BE2C (cell line): ENCODE results near the gene TMEM154.

ENCODE experiments used
- DNase-seq: peaks from one replicate; pipeline ENCODE4 v3.0.0-alpha.2; 2020
- H3K27me3 ChIP-seq: fragments of 250-450 bp; sonication (Bioruptor Pico); 2 replicates; pipeline ENCODE4 v1.5.1; 2020; ENCODE audit warnings: mild to moderate bottlenecking
- H3K36me3 ChIP-seq: fragments of 250-450 bp; sonication (Bioruptor Pico); 2 replicates; pipeline ENCODE4 v1.5.1; 2020; ENCODE audit warnings: mild to moderate bottlenecking
- H3K4me1 ChIP-seq: fragments of 250-450 bp; sonication (Bioruptor Pico); 2 replicates; pipeline ENCODE4 v1.5.1; 2020
- H3K4me3 ChIP-seq: 2 replicates; pipeline ENCODE4 v1.5.1; 2011; ENCODE audit warnings: low read depth, low read length
- H3K9me3 ChIP-seq: fragments of 250-450 bp; sonication (Bioruptor Pico); 2 replicates; pipeline ENCODE4 v1.5.1; 2020
- CTCF ChIP-seq: IDR thresholded peaks from 2 replicates; pipeline ENCODE4 v1.5.1; 2012; ENCODE audit warnings: mild to moderate bottlenecking, low read depth, low read length

TMEM154 gene

GRCh38 chr4:152708796-152709195 lies 29.0 kb upstream of the TMEM154 start:
- no peak overlapping the region for H3K4me3 ChIP-seq
- H3K36me3 ChIP-seq, result no peaks in the 10 kb centered on the region
- no peak for TF ChIP-seq CTCF

DNA sequence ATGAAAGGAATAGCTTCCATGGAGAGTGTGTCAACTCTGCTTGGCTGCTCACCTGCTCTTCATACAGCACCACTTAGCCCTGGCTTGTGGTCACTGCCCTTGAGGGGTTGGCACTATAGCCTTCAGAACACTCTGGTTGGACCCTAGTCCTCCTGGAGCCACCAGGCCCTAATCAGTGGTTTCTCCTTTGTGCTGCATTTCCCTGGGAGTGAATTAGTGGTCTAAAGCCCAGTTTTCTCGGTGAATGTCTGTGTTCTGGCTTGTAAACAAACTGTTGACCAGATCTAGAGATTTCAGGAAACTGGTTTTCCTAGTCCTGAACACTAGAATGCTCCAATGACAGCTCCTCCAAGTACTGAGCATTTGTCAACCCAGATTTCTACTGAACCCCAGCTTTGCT lies 28.6 kb upstream of the TMEM154 start:
- H3K27me3 ChIP-seq, result no peaks in the 10 kb centered on the region
- no peaks in the 10 kb centered on the region for H3K36me3 ChIP-seq
- DNase-seq, result no peak
- H3K4me1 ChIP-seq, result no peaks in the 10 kb centered on the region
- TF ChIP-seq CTCF, result no peak
- no peaks in the 10 kb centered on the region; the same call in 1 of the 2 replicates for H3K9me3 ChIP-seq
- no peak overlapping the region for H3K4me3 ChIP-seq

More at GRCh38 chr4:152708796-152709195, 29.0 kb upstream of the TMEM154 start:
- Histone ChIP-seq H3K27me3 (no peaks in the 10 kb centered on the region), H3K9me3 (no peaks in the 10 kb centered on the region; the same call in 1 of the 2 replicates), H3K4me1 (no peaks in the 10 kb centered on the region)
- DNase-seq, result no peak

GRCh38 chr4:152707632-152708031 lies 27.8 kb upstream of the TMEM154 start:
- Histone ChIP-seq H3K9me3 (no peaks in the 10 kb centered on the region; the same call in 1 of the 2 replicates), H3K4me1 (no peaks in the 10 kb centered on the region), H3K4me3 (no peak overlapping the region), H3K27me3 (no peaks in the 10 kb centered on the region), H3K36me3 (no peaks in the 10 kb centered on the region)
- DNase-seq, result no peak
- no peak for TF ChIP-seq CTCF

DNA sequence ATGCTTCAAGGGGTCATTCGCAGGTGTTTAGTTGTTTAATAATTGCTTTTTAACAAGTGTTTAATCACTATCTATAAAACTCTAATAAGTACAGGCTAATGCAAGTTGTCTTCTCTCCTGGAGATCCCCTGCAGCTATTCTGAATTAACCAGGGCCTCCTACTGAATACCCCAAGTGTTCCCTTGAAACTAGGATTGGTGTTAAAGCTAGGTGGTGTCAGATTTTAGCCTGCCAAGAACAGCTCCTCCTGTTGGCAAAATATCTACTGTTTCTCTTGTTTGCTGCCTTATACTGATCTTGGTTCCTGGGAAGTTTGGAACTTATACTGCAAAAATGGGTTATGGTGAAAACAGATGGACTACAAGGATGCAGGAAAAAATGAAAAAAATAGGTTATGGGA lies 26.1 kb upstream of the TMEM154 start:
- Histone ChIP-seq H3K27me3 (no peaks in the 10 kb centered on the region), H3K9me3 (no peaks in the 10 kb centered on the region; the same call in 1 of the 2 replicates), H3K4me3 (no peak overlapping the region), H3K4me1 (no peaks in the 10 kb centered on the region), H3K36me3 (no peaks in the 10 kb centered on the region)
- TF ChIP-seq CTCF, result no peak
- no peak for DNase-seq

GRCh38 chr4:152704788-152705187 lies 25.0 kb upstream of the TMEM154 start:
- DNase-seq, result no peak
- H3K4me3 ChIP-seq, result no peak overlapping the region
- H3K4me1 ChIP-seq, result no peaks in the 10 kb centered on the region
- H3K9me3 ChIP-seq, result no peaks in the 10 kb centered on the region; the same call in 1 of the 2 replicates
- H3K27me3 ChIP-seq, result no peaks in the 10 kb centered on the region
- no peak for TF ChIP-seq CTCF
- H3K36me3 ChIP-seq, result no peaks in the 10 kb centered on the region

- Histone ChIP-seq H3K36me3 (no peaks in the 10 kb centered on the region), H3K9me3 (no peaks in the 10 kb centered on the region), H3K4me1 (no peaks in the 10 kb centered on the region), H3K4me3 (no peak overlapping the region), H3K27me3 (no peaks in the 10 kb centered on the region)
- no peak for DNase-seq
- no peak for TF ChIP-seq CTCF
Observed at GRCh38 chr4:152700151-152700550, 20.4 kb upstream of the TMEM154 start.
